Measurements from ENCODE around the gene TSPOAP1. TPM values are rescaled to one million over a fixed set of nuclear protein-coding genes. Genes with fewer than 3 reads are reported as not detected.

TSPOAP1 gene
- total RNA-seq, 1 experiment from 2014 or later, result 10.9 TPM

GRCh38 chr17:58320570-58321323, 7.8 kb downstream of the TSPOAP1 start (continued):
- TF ChIP-seq E2F5 (CRISPR knock-in tag; IDR thresholded peaks at IDR 0.05), result no peak

- ChIA-PET POLR2A (interaction anchor here (0.5 kb wide), 1 partner anchor 64 kb away, joined by 3 read pairs; no protein-coding TSS in a partner anchor), CTCF (interaction anchor here (8.3 kb wide), 1 partner anchor 14 kb away, joined by 97 read pairs; no protein-coding TSS in a partner anchor)
- Mint-ChIP-seq H3K4me3 (no peak overlapping the region), H3K9me3 (no peaks in the 10 kb centered on the region), H3K36me3 (0 out of 2 replicates have a peak, but pooled peaks cover 3% of the 10 kb centered on the region), H3K27ac (no peak overlapping the region), H3K4me1 (peaks cover 12% of the 10 kb centered on the region), H3K27me3 (ENCODE audit: low read depth) (peaks cover 44% of the 10 kb centered on the region)
- TF ChIP-seq TEAD1 (CRISPR knock-in tag; IDR thresholded peaks at IDR 0.05) (no peak), ZMAT4 (CRISPR knock-in tag; IDR thresholded peaks at IDR 0.05) (no peak), FOXP1 (CRISPR knock-in tag; IDR thresholded peaks at IDR 0.05; ENCODE audit: borderline replicate concordance) (no peak), SMAD4 (CRISPR knock-in tag; IDR thresholded peaks at IDR 0.05) (no peak), ATF3 (CRISPR knock-in tag; conservative IDR thresholded peaks at IDR 0.05) (no peak), E2F1 (CRISPR knock-in tag; IDR thresholded peaks at IDR 0.05) (no peak), ESRRA (CRISPR knock-in tag; IDR thresholded peaks at IDR 0.05; ENCODE audit: borderline replicate concordance) (no peak), CDX4 (CRISPR knock-in tag; IDR thresholded peaks at IDR 0.05; ENCODE audit: borderline replicate concordance) (no peak), ERG (CRISPR knock-in tag; IDR thresholded peaks at IDR 0.05) (no peak), IRF1 (CRISPR knock-in tag; IDR thresholded peaks at IDR 0.05) (no peak), E2F4 (CRISPR knock-in tag; IDR thresholded peaks at IDR 0.05; ENCODE audit: borderline replicate concordance, low read depth) (no peak), ZNF532 (CRISPR knock-in tag; IDR thresholded peaks at IDR 0.05; ENCODE audit: borderline replicate concordance) (no peak), ZNF423 (CRISPR knock-in tag; IDR thresholded peaks at IDR 0.05) (no peak), USF1 (CRISPR knock-in tag; IDR thresholded peaks at IDR 0.05) (no peak), ZNF671 (CRISPR knock-in tag; IDR thresholded peaks at IDR 0.05) (no peak)
- DNase-seq (ENCODE audit: low spot score), result peak; percentile 9
- ATAC-seq, result no peak
Observed at GRCh38 chr17:58320163-58320558, 8.4 kb downstream of the TSPOAP1 start.

Measured in WTC11 (cell line).